Neutrophil (primary cell): Measurements from ENCODE around the gene ASB12.
"Not testable (repeated sequence)": the region's sequence is repeated elsewhere in the genome, so short reads cannot be mapped to it uniquely, and the experiment has no call there.

Source experiments
- H3K27ac ChIP-seq: fragments of 200-600 bp; sonication (generic); 2 replicates; pipeline ENCODE4 v1.5.1; 2016; ENCODE audit warnings: mild to moderate bottlenecking, moderate library complexity
- H3K27me3 ChIP-seq: fragments of 200-600 bp; sonication (generic); 2 replicates; pipeline ENCODE4 v1.6.0; 2016; ENCODE audit warnings: mild to moderate bottlenecking
- H3K36me3 ChIP-seq: fragments of 200-600 bp; sonication (generic); 2 replicates; pipeline ENCODE4 v1.5.1; 2017
- H3K4me1 ChIP-seq, 2 experiments: fragments of 200-600 bp in 1 of 2; sonication (generic) in 1 of 2; 1 replicate in 1 of 2; 2 replicates in 1 of 2; pipeline versions ENCODE4 v1.5.1 to v1.6.1; 2013 to 2016; ENCODE audit warnings: low read depth in 1 of 2, low read length in 1 of 2, mild to moderate bottlenecking in 1 of 2, moderate library complexity in 1 of 2; ENCODE audit not compliant: control insufficient read depth in 1 of 2, insufficient read depth in 1 of 2
- H3K4me3 ChIP-seq, 2 experiments: fragments of 200-600 bp in 1 of 2; sonication (generic) in 1 of 2; 1 replicate in 1 of 2; 2 replicates in 1 of 2; pipeline ENCODE4 v1.5.1; 2013 to 2016; ENCODE audit warnings: low read depth in 1 of 2, low read length in 1 of 2, mild to moderate bottlenecking in 1 of 2, moderate library complexity in 1 of 2
- H3K9me3 ChIP-seq: fragments of 200-600 bp; sonication (generic); 2 replicates; pipeline ENCODE4 v1.5.1; 2016
- CTCF ChIP-seq: fragments of 200-600 bp; sonication (generic); IDR thresholded peaks from 2 replicates; pipeline ENCODE4 v1.5.1; 2016; ENCODE audit warnings: antibody characterized with exemption

The ASB12 gene

GRCh38 chrX:64230123-64230970, at the start of gene ASB12:
Gene ASB12 (minus strand): TSS chrX:64230607. CDS start chrX:64225650, 4,957 bp downstream.
- no peaks in the 10 kb centered on the region for H3K36me3 ChIP-seq
- H3K27ac ChIP-seq = no peak within 1 kb of the TSS
- no peaks in the 10 kb centered on the region for H3K9me3 ChIP-seq
- H3K4me3 ChIP-seq = no peak within 1 kb of the TSS
- no peaks in the 10 kb centered on the region for H3K27me3 ChIP-seq
- H3K4me1 ChIP-seq = no peaks in the 10 kb centered on the region
- no peak for TF ChIP-seq CTCF

DNA sequence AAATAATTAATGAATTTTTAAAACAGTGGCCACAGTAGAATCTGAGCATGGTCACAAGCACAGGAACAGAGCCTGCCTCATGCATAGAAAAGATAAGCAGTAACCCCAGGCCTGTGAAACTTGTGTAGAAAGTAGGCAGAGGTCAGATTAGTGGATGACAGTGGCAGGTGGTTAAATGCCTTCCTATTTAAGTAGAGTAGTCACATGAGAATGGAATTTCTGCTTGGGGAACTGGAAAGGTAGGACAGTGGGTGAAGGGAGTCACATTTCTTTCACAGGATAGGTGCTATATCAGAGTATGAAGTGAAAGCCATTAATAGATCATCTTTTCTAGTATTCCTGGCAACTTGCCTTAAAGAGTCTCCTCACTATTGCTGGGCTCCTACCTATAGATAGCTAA, 34.9 kb upstream of the ASB12 start:
- Histone ChIP-seq H3K9me3 (no peaks in the 10 kb centered on the region), H3K4me3 (no peak overlapping the region), H3K27ac (no peak overlapping the region), H3K36me3 (no peaks in the 10 kb centered on the region), H3K4me1 (no peaks in the 10 kb centered on the region), H3K27me3 (no peaks in the 10 kb centered on the region)
- TF ChIP-seq CTCF = no peak

- no peaks in the 10 kb centered on the region for H3K27me3 ChIP-seq
- H3K36me3 ChIP-seq = no peaks in the 10 kb centered on the region
- H3K4me3 ChIP-seq = no peak overlapping the region
- H3K27ac ChIP-seq = no peak overlapping the region
- TF ChIP-seq CTCF = no peak
- no peaks in the 10 kb centered on the region for H3K9me3 ChIP-seq
- H3K4me1 ChIP-seq = no peaks in the 10 kb centered on the region
These were observed 1.3 kb downstream of the ASB12 start for GRCh38 chrX:64229154-64229553.

- Histone ChIP-seq H3K4me1 (no peaks in the 10 kb centered on the region), H3K27ac (no peak overlapping the region), H3K36me3 (no peaks in the 10 kb centered on the region), H3K27me3 (no peaks in the 10 kb centered on the region), H3K4me3 (no peak overlapping the region), H3K9me3 (no peaks in the 10 kb centered on the region)
- no peak for TF ChIP-seq CTCF
These were observed 12.4 kb downstream of the ASB12 start for GRCh38 chrX:64218023-64218422.

- H3K4me1 ChIP-seq, H3K9me3 ChIP-seq, H3K36me3 ChIP-seq, H3K4me3 ChIP-seq, H3K27me3 ChIP-seq, H3K27ac ChIP-seq: not testable (repeated sequence)
These were observed 16.4 kb downstream of the ASB12 start for GRCh38 chrX:64213989-64214388.

DNA sequence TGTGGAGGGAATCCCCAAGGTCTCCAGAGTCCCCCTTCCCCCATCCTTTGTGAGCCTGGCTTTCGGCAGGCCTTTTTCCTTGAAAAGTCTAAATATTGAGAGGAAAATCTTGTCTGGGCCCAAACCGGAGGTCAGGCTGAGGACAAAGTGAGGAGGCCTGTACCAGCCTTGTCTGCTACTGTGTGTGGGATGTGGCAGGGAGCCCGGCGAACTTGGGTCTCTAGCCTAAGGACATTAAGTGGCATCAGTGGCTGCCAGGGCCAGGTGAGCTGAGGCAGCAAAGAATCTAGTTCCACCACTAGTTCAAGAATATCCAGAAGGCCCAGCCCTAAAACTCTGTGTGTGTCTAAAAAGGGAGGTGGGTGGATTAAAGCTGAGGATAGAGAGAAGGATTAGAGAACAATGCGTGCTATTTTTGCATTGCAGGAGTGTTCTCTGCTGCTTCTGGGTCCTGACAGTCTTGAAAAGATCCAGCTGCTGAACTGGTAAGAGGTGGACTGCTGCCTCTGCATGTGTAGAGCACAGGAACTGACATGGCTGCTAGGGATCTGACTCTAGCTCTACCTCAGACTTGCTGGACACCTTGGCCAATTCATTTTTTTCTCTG, 23.7 kb downstream of the ASB12 start:
- TF ChIP-seq CTCF = no peak
- H3K27ac ChIP-seq = no peak overlapping the region

More for the DNA sequence above, 23.7 kb downstream of the ASB12 start:
- Histone ChIP-seq H3K36me3 (no peaks in the 10 kb centered on the region), H3K4me1 (peaks cover 2 to 9% of the 10 kb centered on the region in 2 experiments), H3K27me3 (peaks cover 12% of the 10 kb centered on the region), H3K4me3 (no peak overlapping the region), H3K9me3 (no peaks in the 10 kb centered on the region)
